ENCODE measurements around the gene SEMA4C.

SEMA4C gene

GRCh38 chr2:96846825-96847224 is 23.1 kb downstream of the SEMA4C start:
- Histone ChIP-seq H3K27me3 (replicated peaks; ENCODE audit: control insufficient read depth, insufficient read depth, low read length) (no peaks in the 10 kb centered on the region), H3K9ac (ENCODE audit: low read length) (no peak overlapping the region), H3K4me3 (ENCODE audit: low read length) (no peak overlapping the region), H3K4me1 (ENCODE audit: control insufficient read depth, insufficient read depth, low read length) (no peaks in the 10 kb centered on the region), H3K36me3 (ENCODE audit: control insufficient read depth, insufficient read depth, low read length, severe bottlenecking) (peaks cover 29% of the 10 kb centered on the region), H3K9me3 (ENCODE audit: control insufficient read depth, low read length) (no peaks in the 10 kb centered on the region)
- DNase-seq (ENCODE audit: low read depth) = no peak

- Histone ChIP-seq H3K36me3 (ENCODE audit: control insufficient read depth, insufficient read depth, low read length, severe bottlenecking) (peaks cover 14% of the 10 kb centered on the region), H3K9ac (ENCODE audit: low read length) (no peak overlapping the region), H3K9me3 (ENCODE audit: control insufficient read depth, low read length) (no peaks in the 10 kb centered on the region), H3K27me3 (replicated peaks; ENCODE audit: control insufficient read depth, insufficient read depth, low read length) (no peaks in the 10 kb centered on the region), H3K4me3 (ENCODE audit: low read length) (no peak overlapping the region), H3K4me1 (ENCODE audit: control insufficient read depth, insufficient read depth, low read length) (no peaks in the 10 kb centered on the region)
- no peak for DNase-seq (ENCODE audit: low read depth)
Observed at GRCh38 chr2:96844405-96844808, 25.5 kb downstream of the SEMA4C start.

- no peaks in the 10 kb centered on the region for H3K9me3 ChIP-seq (ENCODE audit: control insufficient read depth, low read length)
- DNase-seq (ENCODE audit: low read depth) = no peak
- H3K9ac ChIP-seq (ENCODE audit: low read length) = no peak within 1 kb of the TSS
- H3K4me1 ChIP-seq (ENCODE audit: control insufficient read depth, insufficient read depth, low read length) = no peaks in the 10 kb centered on the region
- no peak within 1 kb of the TSS for H3K4me3 ChIP-seq (ENCODE audit: low read length)
- peaks cover 14% of the 10 kb centered on the region for H3K36me3 ChIP-seq (ENCODE audit: control insufficient read depth, insufficient read depth, low read length, severe bottlenecking)
- H3K27me3 ChIP-seq (replicated peaks; ENCODE audit: control insufficient read depth, insufficient read depth, low read length) = no peaks in the 10 kb centered on the region
Observed at GRCh38 chr2:96843538-96844268, 26.2 kb downstream of the SEMA4C start, which contains the start of gene ANKRD23. TSS of gene ANKRD23 (minus strand) at chr2:96844021. CDS start at chr2:96843992, 29 bp downstream.

- no peak overlapping the region for H3K9ac ChIP-seq (ENCODE audit: low read length)
- no peaks in the 10 kb centered on the region for H3K27me3 ChIP-seq (replicated peaks; ENCODE audit: control insufficient read depth, insufficient read depth, low read length)
- no peaks in the 10 kb centered on the region for H3K4me1 ChIP-seq (ENCODE audit: control insufficient read depth, insufficient read depth, low read length)
- H3K9me3 ChIP-seq (ENCODE audit: control insufficient read depth, low read length) = no peaks in the 10 kb centered on the region
- no peak for DNase-seq (ENCODE audit: low read depth)
- peaks cover 7% of the 10 kb centered on the region for H3K36me3 ChIP-seq (ENCODE audit: control insufficient read depth, insufficient read depth, low read length, severe bottlenecking)
- no peak overlapping the region for H3K4me3 ChIP-seq (ENCODE audit: low read length)
Observed at GRCh38 chr2:96842600-96842999, 27.3 kb downstream of the SEMA4C start.

GRCh38 chr2:96841701-96842495 is 28.0 kb downstream of the SEMA4C start:
- Histone ChIP-seq H3K27me3 (replicated peaks; ENCODE audit: control insufficient read depth, insufficient read depth, low read length) (no peaks in the 10 kb centered on the region), H3K4me3 (ENCODE audit: low read length) (no peak overlapping the region), H3K36me3 (ENCODE audit: control insufficient read depth, insufficient read depth, low read length, severe bottlenecking) (peaks cover 8% of the 10 kb centered on the region), H3K4me1 (ENCODE audit: control insufficient read depth, insufficient read depth, low read length) (no peaks in the 10 kb centered on the region), H3K9me3 (ENCODE audit: control insufficient read depth, low read length) (no peaks in the 10 kb centered on the region), H3K9ac (ENCODE audit: low read length) (no peak overlapping the region)
- no peak for DNase-seq (ENCODE audit: low read depth)

GRCh38 chr2:96839875-96840850 is 29.7 kb downstream of the SEMA4C start:
- Histone ChIP-seq H3K27me3 (replicated peaks; ENCODE audit: control insufficient read depth, insufficient read depth, low read length) (no peaks in the 10 kb centered on the region), H3K9ac (ENCODE audit: low read length) (no peak overlapping the region), H3K4me3 (ENCODE audit: low read length) (no peak overlapping the region), H3K36me3 (ENCODE audit: control insufficient read depth, insufficient read depth, low read length, severe bottlenecking) (peaks cover 5% of the 10 kb centered on the region), H3K4me1 (ENCODE audit: control insufficient read depth, insufficient read depth, low read length) (no peaks in the 10 kb centered on the region), H3K9me3 (ENCODE audit: control insufficient read depth, low read length) (no peaks in the 10 kb centered on the region)
- no peak for DNase-seq (ENCODE audit: low read depth)

- Histone ChIP-seq H3K27me3 (replicated peaks; ENCODE audit: control insufficient read depth, insufficient read depth, low read length) (no peaks in the 10 kb centered on the region), H3K36me3 (ENCODE audit: control insufficient read depth, insufficient read depth, low read length, severe bottlenecking) (peaks cover 5% of the 10 kb centered on the region), H3K9ac (ENCODE audit: low read length) (no peak overlapping the region), H3K4me1 (ENCODE audit: control insufficient read depth, insufficient read depth, low read length) (no peaks in the 10 kb centered on the region), H3K9me3 (ENCODE audit: control insufficient read depth, low read length) (no peaks in the 10 kb centered on the region), H3K4me3 (ENCODE audit: low read length) (no peak overlapping the region)
- no peak for DNase-seq (ENCODE audit: low read depth)
Observed at GRCh38 chr2:96839293-96839874, 30.5 kb downstream of the SEMA4C start.

- no peak overlapping the region for H3K4me3 ChIP-seq (ENCODE audit: low read length)
- H3K27me3 ChIP-seq (replicated peaks; ENCODE audit: control insufficient read depth, insufficient read depth, low read length) = no peaks in the 10 kb centered on the region
- H3K36me3 ChIP-seq (ENCODE audit: control insufficient read depth, insufficient read depth, low read length, severe bottlenecking) = peaks cover 5% of the 10 kb centered on the region
- no peak overlapping the region for H3K9ac ChIP-seq (ENCODE audit: low read length)
- no peak for DNase-seq (ENCODE audit: low read depth)
- H3K4me1 ChIP-seq (ENCODE audit: control insufficient read depth, insufficient read depth, low read length) = no peaks in the 10 kb centered on the region
- H3K9me3 ChIP-seq (ENCODE audit: control insufficient read depth, low read length) = no peaks in the 10 kb centered on the region
Observed at GRCh38 chr2:96838345-96839292, 31.3 kb downstream of the SEMA4C start.

GRCh38 chr2:96837575-96837974 is 32.3 kb downstream of the SEMA4C start:
- Histone ChIP-seq H3K4me3 (ENCODE audit: low read length) (no peak overlapping the region), H3K36me3 (ENCODE audit: control insufficient read depth, insufficient read depth, low read length, severe bottlenecking) (peaks cover 5% of the 10 kb centered on the region), H3K4me1 (ENCODE audit: control insufficient read depth, insufficient read depth, low read length) (no peaks in the 10 kb centered on the region), H3K9ac (ENCODE audit: low read length) (no peak overlapping the region), H3K27me3 (replicated peaks; ENCODE audit: control insufficient read depth, insufficient read depth, low read length) (no peaks in the 10 kb centered on the region), H3K9me3 (ENCODE audit: control insufficient read depth, low read length) (no peaks in the 10 kb centered on the region)
- no peak for DNase-seq (ENCODE audit: low read depth)

GRCh38 chr2:96835830-96836229 is 34.0 kb downstream of the SEMA4C start:
- peaks cover 5% of the 10 kb centered on the region for H3K36me3 ChIP-seq (ENCODE audit: control insufficient read depth, insufficient read depth, low read length, severe bottlenecking)
- no peak overlapping the region for H3K9ac ChIP-seq (ENCODE audit: low read length)
- peaks cover 2% of the 10 kb centered on the region for H3K4me1 ChIP-seq (ENCODE audit: control insufficient read depth, insufficient read depth, low read length)
- no peaks in the 10 kb centered on the region for H3K27me3 ChIP-seq (replicated peaks; ENCODE audit: control insufficient read depth, insufficient read depth, low read length)
- H3K4me3 ChIP-seq (ENCODE audit: low read length) = no peak overlapping the region
- no peak for DNase-seq (ENCODE audit: low read depth)
- no peaks in the 10 kb centered on the region for H3K9me3 ChIP-seq (ENCODE audit: control insufficient read depth, low read length)

All from adipocyte (in vitro differentiated cells).